ENCODE data around the gene DMAP1. TPM values are rescaled to one million over a fixed set of nuclear protein-coding genes. Genes with fewer than 3 reads are reported as not detected.

The DMAP1 gene
- total RNA-seq, 1 experiment from 2014 or later, result 37.3 TPM

GRCh38 chr1:44218503-44219300 is 5.4 kb downstream of the DMAP1 start:
- peaks cover 54% of the 10 kb centered on the region for H3K36me3 ChIP-seq (ENCODE audit: insufficient read depth, low read length, poor library complexity, severe bottlenecking)
- H3K9me3 ChIP-seq (ENCODE audit: low read depth, low read length, poor library complexity, severe bottlenecking), result no peaks in the 10 kb centered on the region
- no peak for DNase-seq (ENCODE audit: low spot score)
- no peak overlapping the region for H3K4me3 ChIP-seq (ENCODE audit: low read depth, low read length, poor library complexity, severe bottlenecking)
- CTCF ChIA-PET, result interaction anchor here (0.6 to 1.2 kb wide), 3 partner anchors 97 to 413 kb away, joined by 3 read pairs; no protein-coding TSS in a partner anchor
- no peaks in the 10 kb centered on the region for H3K4me1 ChIP-seq (ENCODE audit: insufficient read depth, low read length, poor library complexity, severe bottlenecking)
- intact Hi-C loops (cut with micrococcal nuclease; ENCODE audit: unreplicated experiment), result loop anchor here (5.0 kb wide), 2 partner anchors 379 to 434 kb away; no protein-coding TSS in a partner anchor
- no peak overlapping the region for H3K27ac ChIP-seq (ENCODE audit: low read depth, low read length, poor library complexity, severe bottlenecking)
- TF ChIP-seq CTCF (conservative IDR thresholded peaks at IDR 0.05; ENCODE audit: low read depth, low read length), result no peak
- TF ChIP-seq EZH2 (IDR thresholded peaks at IDR 0.05; ENCODE audit: borderline replicate concordance, low read depth, low read length, poor library complexity, severe bottlenecking), result no peak
- POLR2A ChIA-PET (ENCODE audit: low non-redundant PET), result no interaction called here
- no peaks in the 10 kb centered on the region for H3K27me3 ChIP-seq (replicated peaks; ENCODE audit: insufficient read depth, low read depth, low read length, poor library complexity)
- BruUV-seq (replicated peaks), result no TSS peak

GRCh38 chr1:44219301-44219626 is 6.0 kb downstream of the DMAP1 start:
- no TSS peak for BruUV-seq (replicated peaks)
- CTCF ChIA-PET, result no interaction called here
- POLR2A ChIA-PET (ENCODE audit: low non-redundant PET), result no interaction called here

GRCh38 chr1:44220001-44220751 is 6.9 kb downstream of the DMAP1 start:
- CTCF ChIA-PET, result no interaction called here
- intact Hi-C loops (cut with micrococcal nuclease; ENCODE audit: unreplicated experiment), result no loop called here
- H3K27ac ChIP-seq (ENCODE audit: low read depth, low read length, poor library complexity, severe bottlenecking), result no peak overlapping the region

More at GRCh38 chr1:44219301-44219626, 6.0 kb downstream of the DMAP1 start:
- Histone ChIP-seq H3K4me1 (ENCODE audit: insufficient read depth, low read length, poor library complexity, severe bottlenecking) (no peaks in the 10 kb centered on the region), H3K27me3 (replicated peaks; ENCODE audit: insufficient read depth, low read depth, low read length, poor library complexity) (no peaks in the 10 kb centered on the region), H3K36me3 (ENCODE audit: insufficient read depth, low read length, poor library complexity, severe bottlenecking) (peaks cover 54% of the 10 kb centered on the region), H3K9me3 (ENCODE audit: low read depth, low read length, poor library complexity, severe bottlenecking) (no peaks in the 10 kb centered on the region), H3K4me3 (ENCODE audit: low read depth, low read length, poor library complexity, severe bottlenecking) (no peak overlapping the region), H3K27ac (ENCODE audit: low read depth, low read length, poor library complexity, severe bottlenecking) (no peak overlapping the region)
- intact Hi-C loops (cut with micrococcal nuclease; ENCODE audit: unreplicated experiment), result loop anchor here (5.0 kb wide), 2 partner anchors 378 to 433 kb away; no protein-coding TSS in a partner anchor
- no peak for DNase-seq (ENCODE audit: low spot score)
- no peak for TF ChIP-seq EZH2 (IDR thresholded peaks at IDR 0.05; ENCODE audit: borderline replicate concordance, low read depth, low read length, poor library complexity, severe bottlenecking)
- TF ChIP-seq CTCF (conservative IDR thresholded peaks at IDR 0.05; ENCODE audit: low read depth, low read length), result no peak

More at GRCh38 chr1:44220001-44220751, 6.9 kb downstream of the DMAP1 start:
- no peak overlapping the region for H3K4me3 ChIP-seq (ENCODE audit: low read depth, low read length, poor library complexity, severe bottlenecking)
- DNase-seq (ENCODE audit: low spot score), result no peak
- TF ChIP-seq CTCF (conservative IDR thresholded peaks at IDR 0.05; ENCODE audit: low read depth, low read length) (no peak), EZH2 (IDR thresholded peaks at IDR 0.05; ENCODE audit: borderline replicate concordance, low read depth, low read length, poor library complexity, severe bottlenecking) (no peak)
- H3K9me3 ChIP-seq (ENCODE audit: low read depth, low read length, poor library complexity, severe bottlenecking), result no peaks in the 10 kb centered on the region
- POLR2A ChIA-PET (ENCODE audit: low non-redundant PET), result no interaction called here
- no peaks in the 10 kb centered on the region for H3K4me1 ChIP-seq (ENCODE audit: insufficient read depth, low read length, poor library complexity, severe bottlenecking)
- H3K36me3 ChIP-seq (ENCODE audit: insufficient read depth, low read length, poor library complexity, severe bottlenecking), result peaks cover 51% of the 10 kb centered on the region
- BruUV-seq (replicated peaks), result no TSS peak
- no peaks in the 10 kb centered on the region for H3K27me3 ChIP-seq (replicated peaks; ENCODE audit: insufficient read depth, low read depth, low read length, poor library complexity)

Data from A673 (cell line).